ENCODE measurements around the gene PRPF40B. TPM values are rescaled to one million over a fixed set of nuclear protein-coding genes. Genes with fewer than 3 reads are reported as not detected.
A peak's percentile ranks its signal among the peaks of the same experiment; 100 is the strongest.

The PRPF40B gene
- total RNA-seq, 4 donors from 2014 or later: 14.6 to 24.0 (median 18.3) TPM

DNA sequence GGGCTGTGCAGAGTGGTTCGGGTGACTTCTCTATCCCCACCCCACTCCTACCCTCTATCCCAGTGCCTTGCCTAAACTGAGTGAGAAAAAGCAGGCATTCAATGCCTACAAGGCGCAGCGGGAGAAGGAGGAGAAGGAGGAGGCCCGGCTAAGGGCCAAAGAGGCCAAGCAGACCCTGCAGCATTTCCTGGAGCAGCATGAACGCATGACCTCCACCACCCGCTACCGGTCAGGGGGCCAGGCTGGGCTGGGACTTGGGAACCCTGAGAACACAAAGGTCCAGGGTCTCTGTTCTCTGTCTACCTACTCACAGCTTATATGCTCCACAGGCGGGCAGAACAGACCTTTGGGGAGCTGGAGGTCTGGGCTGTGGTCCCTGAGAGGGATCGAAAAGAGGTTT, 11.7 kb downstream of the PRPF40B start:
- no peak for TF ChIP-seq POLR2AphosphoS5 (IDR thresholded peaks at IDR 0.05)
- TF ChIP-seq EP300 (IDR thresholded peaks at IDR 0.05): no peak
- TF ChIP-seq, protein P1, sequence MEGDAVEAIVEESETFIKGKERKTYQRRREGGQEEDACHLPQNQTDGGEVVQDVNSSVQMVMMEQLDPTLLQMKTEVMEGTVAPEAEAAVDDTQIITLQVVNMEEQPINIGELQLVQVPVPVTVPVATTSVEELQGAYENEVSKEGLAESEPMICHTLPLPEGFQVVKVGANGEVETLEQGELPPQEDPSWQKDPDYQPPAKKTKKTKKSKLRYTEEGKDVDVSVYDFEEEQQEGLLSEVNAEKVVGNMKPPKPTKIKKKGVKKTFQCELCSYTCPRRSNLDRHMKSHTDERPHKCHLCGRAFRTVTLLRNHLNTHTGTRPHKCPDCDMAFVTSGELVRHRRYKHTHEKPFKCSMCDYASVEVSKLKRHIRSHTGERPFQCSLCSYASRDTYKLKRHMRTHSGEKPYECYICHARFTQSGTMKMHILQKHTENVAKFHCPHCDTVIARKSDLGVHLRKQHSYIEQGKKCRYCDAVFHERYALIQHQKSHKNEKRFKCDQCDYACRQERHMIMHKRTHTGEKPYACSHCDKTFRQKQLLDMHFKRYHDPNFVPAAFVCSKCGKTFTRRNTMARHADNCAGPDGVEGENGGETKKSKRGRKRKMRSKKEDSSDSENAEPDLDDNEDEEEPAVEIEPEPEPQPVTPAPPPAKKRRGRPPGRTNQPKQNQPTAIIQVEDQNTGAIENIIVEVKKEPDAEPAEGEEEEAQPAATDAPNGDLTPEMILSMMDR (IDR thresholded peaks at IDR 0.05): no peak
- no peak for TF ChIP-seq POLR2A (IDR thresholded peaks at IDR 0.05)
- no peak for ATAC-seq
- WGBS, 2 donors (ENCODE audit: low coverage in 1 of 2): 83 to 92% methylated on average over 1 to 2 of the region's 9 CpGs
- Histone ChIP-seq H3K36me3 (peaks cover 0 to 80% of the 10 kb centered on the region in 2 donors), H3K9me3 (no peaks in the 10 kb centered on the region), H3K27me3 (no peaks in the 10 kb centered on the region), H3K4me1 (peaks cover 0 to 18% (median 11%) of the 10 kb centered on the region in 3 donors), H3K27ac (no peak overlapping the region), H3K4me3 (no peak overlapping the region)

DNA sequence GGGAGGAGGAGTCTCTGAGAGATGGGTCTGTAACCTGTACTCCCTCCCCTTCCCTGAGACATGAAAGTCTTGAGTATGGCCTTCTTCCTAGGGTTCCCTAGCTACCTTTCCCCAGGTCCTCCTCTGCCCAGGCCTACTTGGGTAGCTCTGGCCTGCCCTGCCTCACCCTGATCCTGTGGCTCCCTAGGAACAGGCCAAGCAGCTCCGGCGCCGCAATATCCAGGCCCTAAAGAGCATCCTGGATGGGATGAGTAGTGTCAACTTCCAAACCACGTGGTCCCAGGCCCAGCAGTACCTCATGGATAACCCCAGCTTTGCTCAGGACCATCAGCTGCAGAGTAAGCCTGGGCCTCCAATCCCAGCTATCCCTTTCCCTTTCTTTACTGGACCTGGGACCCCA, 12.3 kb downstream of the PRPF40B start:
- Histone ChIP-seq H3K4me3 (no peak overlapping the region), H3K36me3 (peaks cover 0 to 86% of the 10 kb centered on the region in 2 donors), H3K9me3 (no peaks in the 10 kb centered on the region), H3K4me1 (peaks cover 0 to 18% (median 11%) of the 10 kb centered on the region in 3 donors), H3K27me3 (no peaks in the 10 kb centered on the region), H3K27ac (no peak overlapping the region)
- no peak for ATAC-seq
- TF ChIP-seq, protein P1 (IDR thresholded peaks at IDR 0.05): no peak
- TF ChIP-seq EP300 (IDR thresholded peaks at IDR 0.05) (no peak), POLR2AphosphoS5 (IDR thresholded peaks at IDR 0.05) (no peak)
- WGBS, 2 donors (ENCODE audit: low coverage in 1 of 2): 83% methylated on average over 1 of the region's 4 CpGs; no CpG with 5 or more reads in 1 of the 2 donors

DNA sequence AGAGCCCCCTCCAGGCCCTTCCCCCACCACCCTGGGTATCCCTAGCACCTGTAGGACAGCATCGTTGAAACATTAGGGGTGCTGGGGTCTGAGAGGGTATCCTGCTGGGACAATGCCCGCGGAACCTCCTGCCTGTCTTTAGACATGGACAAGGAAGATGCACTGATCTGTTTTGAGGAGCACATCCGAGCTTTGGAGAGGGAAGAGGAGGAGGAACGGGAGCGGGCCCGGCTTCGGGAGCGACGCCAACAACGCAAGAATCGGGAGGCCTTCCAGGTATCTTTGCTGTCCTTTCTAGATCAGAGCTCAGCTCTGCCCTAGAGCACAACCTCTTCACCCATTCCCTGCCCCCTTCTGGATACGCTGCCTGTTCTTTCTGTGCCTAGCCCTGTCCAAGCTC, 13.2 kb downstream of the PRPF40B start:
- WGBS, 2 donors (ENCODE audit: low coverage in 1 of 2): 20 to 28% methylated on average over 2 to 11 of the region's 13 CpGs
- Histone ChIP-seq H3K27me3 (no peaks in the 10 kb centered on the region), H3K4me1 (peaks cover 0 to 18% (median 11%) of the 10 kb centered on the region in 3 donors), H3K36me3 (peaks cover 0 to 93% of the 10 kb centered on the region in 2 donors), H3K9me3 (no peaks in the 10 kb centered on the region), H3K27ac (peak overlapping the region in 3 of 4 donors; percentile 16 to 63 (median 53)), H3K4me3 (no peak overlapping the region)
- ATAC-seq: no peak
- TF ChIP-seq, protein P1 (IDR thresholded peaks at IDR 0.05): no peak
- no peak for TF ChIP-seq POLR2A (IDR thresholded peaks at IDR 0.05)
- no peak for TF ChIP-seq EP300 (IDR thresholded peaks at IDR 0.05)
- TF ChIP-seq POLR2AphosphoS5 (IDR thresholded peaks at IDR 0.05): no peak

- H3K4me3 ChIP-seq: no peak overlapping the region
- peaks cover 0 to 93% of the 10 kb centered on the region in 2 donors for H3K36me3 ChIP-seq
- TF ChIP-seq, protein P1 (IDR thresholded peaks at IDR 0.05): peak in 3 of 4 experiments; percentile 64 to 74 (median 67)
- TF ChIP-seq POLR2AphosphoS5 (IDR thresholded peaks at IDR 0.05): peak; percentile 17
- no peak for TF ChIP-seq EP300 (IDR thresholded peaks at IDR 0.05)
- no peak for TF ChIP-seq POLR2A (IDR thresholded peaks at IDR 0.05)
- no peaks in the 10 kb centered on the region for H3K9me3 ChIP-seq
- peak; percentile 81 for ATAC-seq
- H3K27me3 ChIP-seq: no peaks in the 10 kb centered on the region
- peaks cover 0 to 18% (median 11%) of the 10 kb centered on the region in 3 donors for H3K4me1 ChIP-seq
- H3K27ac ChIP-seq: peak overlapping the region in 3 of 4 donors; percentile 16 to 63 (median 53)
- 0 to 15% methylated on average over 2 to 3 of the region's 9 CpGs for WGBS, 2 donors (ENCODE audit: low coverage in 1 of 2)
These were observed 13.8 kb downstream of the PRPF40B start for GRCh38 chr12:49636979-49637755.
